ENCODE data around the gene CA10. TPM values are rescaled to one million over a fixed set of nuclear protein-coding genes. Genes with fewer than 3 reads are reported as not detected.

CA10 gene
- total RNA-seq, 2 donors from 2014 or later, result 0.15 to 0.96 TPM

GRCh38 chr17:52026075-52026474 is 132.4 kb downstream of the CA10 start:
- Mint-ChIP-seq H3K36me3 (ENCODE audit: low read depth) (no peaks in the 10 kb centered on the region), H3K4me3 (no peak overlapping the region), H3K4me1 (no peaks in the 10 kb centered on the region), H3K27me3 (no peaks in the 10 kb centered on the region), H3K27ac (no peak overlapping the region)
- ATAC-seq (no peak), DNase-seq (no peak)
- H3K9me3 ChIP-seq (ENCODE audit: control insufficient read depth, low read length, poor library complexity, severe bottlenecking), result peaks cover 3% of the 10 kb centered on the region

GRCh38 chr17:52025236-52025635 is 133.3 kb downstream of the CA10 start:
- DNase-seq (no peak), ATAC-seq (no peak)
- no peaks in the 10 kb centered on the region for H3K36me3 Mint-ChIP-seq (ENCODE audit: low read depth)
- H3K27me3 Mint-ChIP-seq, result no peaks in the 10 kb centered on the region
- H3K4me1 Mint-ChIP-seq, result no peaks in the 10 kb centered on the region
- peaks cover 3% of the 10 kb centered on the region for H3K9me3 ChIP-seq (ENCODE audit: control insufficient read depth, low read length, poor library complexity, severe bottlenecking)
- no peak overlapping the region for H3K4me3 Mint-ChIP-seq
- no peak overlapping the region for H3K27ac Mint-ChIP-seq

- peaks cover 3% of the 10 kb centered on the region for H3K9me3 ChIP-seq (ENCODE audit: control insufficient read depth, low read length, poor library complexity, severe bottlenecking)
- H3K27ac Mint-ChIP-seq, result no peak overlapping the region
- H3K4me3 Mint-ChIP-seq, result no peak overlapping the region
- DNase-seq (no peak), ATAC-seq (no peak)
- no peaks in the 10 kb centered on the region for H3K4me1 Mint-ChIP-seq
- no peaks in the 10 kb centered on the region for H3K27me3 Mint-ChIP-seq
- no peaks in the 10 kb centered on the region for H3K36me3 Mint-ChIP-seq (ENCODE audit: low read depth)
Observed at GRCh38 chr17:52024300-52024870, 134.1 kb downstream of the CA10 start.

GRCh38 chr17:52011064-52011463 is 147.4 kb downstream of the CA10 start:
- no peak for DNase-seq
- H3K36me3 Mint-ChIP-seq (ENCODE audit: low read depth), result no peaks in the 10 kb centered on the region
- no peaks in the 10 kb centered on the region for H3K4me1 Mint-ChIP-seq
- H3K27me3 Mint-ChIP-seq, result peaks cover 18% of the 10 kb centered on the region
- H3K9me3 ChIP-seq (ENCODE audit: control insufficient read depth, low read length, poor library complexity, severe bottlenecking), result no peaks in the 10 kb centered on the region
- no peak for ATAC-seq
- no peak overlapping the region for H3K27ac Mint-ChIP-seq
- no peak overlapping the region for H3K4me3 Mint-ChIP-seq

- ATAC-seq (no peak), DNase-seq (no peak)
- H3K27me3 Mint-ChIP-seq, result peaks cover 20% of the 10 kb centered on the region
- H3K4me3 Mint-ChIP-seq, result no peak overlapping the region
- H3K36me3 Mint-ChIP-seq (ENCODE audit: low read depth), result no peaks in the 10 kb centered on the region
- no peaks in the 10 kb centered on the region for H3K9me3 ChIP-seq (ENCODE audit: control insufficient read depth, low read length, poor library complexity, severe bottlenecking)
- H3K4me1 Mint-ChIP-seq, result no peaks in the 10 kb centered on the region
- no peak overlapping the region for H3K27ac Mint-ChIP-seq
Observed at GRCh38 chr17:51999654-52000053, 158.9 kb downstream of the CA10 start.

- Mint-ChIP-seq H3K36me3 (ENCODE audit: low read depth) (no peaks in the 10 kb centered on the region), H3K4me3 (no peak overlapping the region), H3K27me3 (peaks cover 12% of the 10 kb centered on the region), H3K27ac (no peak overlapping the region), H3K4me1 (no peaks in the 10 kb centered on the region)
- DNase-seq, result no peak
- no peaks in the 10 kb centered on the region for H3K9me3 ChIP-seq (ENCODE audit: control insufficient read depth, low read length, poor library complexity, severe bottlenecking)
- ATAC-seq, result no peak
Observed at GRCh38 chr17:51997723-51998122, 160.8 kb downstream of the CA10 start.

- Mint-ChIP-seq H3K4me1 (no peaks in the 10 kb centered on the region), H3K27ac (no peak overlapping the region), H3K4me3 (no peak overlapping the region), H3K27me3 (peaks cover 6% of the 10 kb centered on the region), H3K36me3 (ENCODE audit: low read depth) (no peaks in the 10 kb centered on the region)
- H3K9me3 ChIP-seq (ENCODE audit: control insufficient read depth, low read length, poor library complexity, severe bottlenecking), result no peaks in the 10 kb centered on the region
- ATAC-seq (no peak), DNase-seq (no peak)
Observed at GRCh38 chr17:51995797-51996403, 162.6 kb downstream of the CA10 start.

GRCh38 chr17:51992864-51993416 is 165.6 kb downstream of the CA10 start:
- no peak for DNase-seq
- Mint-ChIP-seq H3K27me3 (no peaks in the 10 kb centered on the region), H3K4me3 (no peak overlapping the region), H3K4me1 (no peaks in the 10 kb centered on the region), H3K36me3 (ENCODE audit: low read depth) (no peaks in the 10 kb centered on the region), H3K27ac (no peak overlapping the region)
- ATAC-seq, result no peak
- no peaks in the 10 kb centered on the region for H3K9me3 ChIP-seq (ENCODE audit: control insufficient read depth, low read length, poor library complexity, severe bottlenecking)

GRCh38 chr17:51971121-51971520 is 187.4 kb downstream of the CA10 start:
- no peaks in the 10 kb centered on the region for H3K4me1 Mint-ChIP-seq
- H3K27ac Mint-ChIP-seq, result no peak overlapping the region
- ATAC-seq (no peak), DNase-seq (no peak)
- no peaks in the 10 kb centered on the region for H3K36me3 Mint-ChIP-seq (ENCODE audit: low read depth)
- H3K4me3 Mint-ChIP-seq, result no peak overlapping the region
- no peaks in the 10 kb centered on the region for H3K9me3 ChIP-seq (ENCODE audit: control insufficient read depth, low read length, poor library complexity, severe bottlenecking)
- H3K27me3 Mint-ChIP-seq, result peaks cover 21% of the 10 kb centered on the region

GRCh38 chr17:51961689-51962088 is 196.8 kb downstream of the CA10 start:
- DNase-seq (no peak), ATAC-seq (no peak)
- peaks cover 2% of the 10 kb centered on the region for H3K9me3 ChIP-seq (ENCODE audit: control insufficient read depth, low read length, poor library complexity, severe bottlenecking)
- H3K27me3 Mint-ChIP-seq, result peaks cover 5% of the 10 kb centered on the region
- H3K36me3 Mint-ChIP-seq (ENCODE audit: low read depth), result no peaks in the 10 kb centered on the region
- H3K4me3 Mint-ChIP-seq, result no peak overlapping the region
- no peaks in the 10 kb centered on the region for H3K4me1 Mint-ChIP-seq
- H3K27ac Mint-ChIP-seq, result no peak overlapping the region

GRCh38 chr17:51957786-51958185 is 200.7 kb downstream of the CA10 start:
- Mint-ChIP-seq H3K4me1 (no peaks in the 10 kb centered on the region), H3K36me3 (ENCODE audit: low read depth) (no peaks in the 10 kb centered on the region), H3K4me3 (no peak overlapping the region), H3K27me3 (peaks cover 20% of the 10 kb centered on the region), H3K27ac (no peak overlapping the region)
- DNase-seq (no peak), ATAC-seq (no peak)
- peaks cover 2% of the 10 kb centered on the region for H3K9me3 ChIP-seq (ENCODE audit: control insufficient read depth, low read length, poor library complexity, severe bottlenecking)

- no peaks in the 10 kb centered on the region for H3K36me3 Mint-ChIP-seq (ENCODE audit: low read depth)
- no peaks in the 10 kb centered on the region for H3K9me3 ChIP-seq (ENCODE audit: control insufficient read depth, low read length, poor library complexity, severe bottlenecking)
- H3K27me3 Mint-ChIP-seq, result peaks cover 20% of the 10 kb centered on the region
- H3K27ac Mint-ChIP-seq, result no peak overlapping the region
- no peak overlapping the region for H3K4me3 Mint-ChIP-seq
- no peak for DNase-seq
- no peak for ATAC-seq
- no peaks in the 10 kb centered on the region for H3K4me1 Mint-ChIP-seq
Observed at GRCh38 chr17:51955245-51955644, 203.3 kb downstream of the CA10 start.

- no peak for DNase-seq
- Mint-ChIP-seq H3K27me3 (peaks cover 20% of the 10 kb centered on the region), H3K4me3 (no peak overlapping the region), H3K27ac (no peak overlapping the region), H3K36me3 (ENCODE audit: low read depth) (no peaks in the 10 kb centered on the region), H3K4me1 (no peaks in the 10 kb centered on the region)
- H3K9me3 ChIP-seq (ENCODE audit: control insufficient read depth, low read length, poor library complexity, severe bottlenecking), result no peaks in the 10 kb centered on the region
- ATAC-seq, result no peak
Observed at GRCh38 chr17:51954232-51954765, 204.2 kb downstream of the CA10 start.

GRCh38 chr17:51951741-51952140 is 206.8 kb downstream of the CA10 start:
- Mint-ChIP-seq H3K36me3 (ENCODE audit: low read depth) (no peaks in the 10 kb centered on the region), H3K4me3 (no peak overlapping the region), H3K27ac (no peak overlapping the region), H3K4me1 (no peaks in the 10 kb centered on the region), H3K27me3 (peaks cover 20% of the 10 kb centered on the region)
- H3K9me3 ChIP-seq (ENCODE audit: control insufficient read depth, low read length, poor library complexity, severe bottlenecking), result no peaks in the 10 kb centered on the region
- DNase-seq (no peak), ATAC-seq (no peak)

Data from T-helper 17 cell (primary cell).